SHP77 (cell line): ENCODE measurements around the gene TJP3.

Experiments used
- DNase-seq, 2 experiments: peaks; one replicate each; lab custom pipeline; 2025; lab: John Stamatoyannopoulos, UW

Gene TJP3

DNA sequence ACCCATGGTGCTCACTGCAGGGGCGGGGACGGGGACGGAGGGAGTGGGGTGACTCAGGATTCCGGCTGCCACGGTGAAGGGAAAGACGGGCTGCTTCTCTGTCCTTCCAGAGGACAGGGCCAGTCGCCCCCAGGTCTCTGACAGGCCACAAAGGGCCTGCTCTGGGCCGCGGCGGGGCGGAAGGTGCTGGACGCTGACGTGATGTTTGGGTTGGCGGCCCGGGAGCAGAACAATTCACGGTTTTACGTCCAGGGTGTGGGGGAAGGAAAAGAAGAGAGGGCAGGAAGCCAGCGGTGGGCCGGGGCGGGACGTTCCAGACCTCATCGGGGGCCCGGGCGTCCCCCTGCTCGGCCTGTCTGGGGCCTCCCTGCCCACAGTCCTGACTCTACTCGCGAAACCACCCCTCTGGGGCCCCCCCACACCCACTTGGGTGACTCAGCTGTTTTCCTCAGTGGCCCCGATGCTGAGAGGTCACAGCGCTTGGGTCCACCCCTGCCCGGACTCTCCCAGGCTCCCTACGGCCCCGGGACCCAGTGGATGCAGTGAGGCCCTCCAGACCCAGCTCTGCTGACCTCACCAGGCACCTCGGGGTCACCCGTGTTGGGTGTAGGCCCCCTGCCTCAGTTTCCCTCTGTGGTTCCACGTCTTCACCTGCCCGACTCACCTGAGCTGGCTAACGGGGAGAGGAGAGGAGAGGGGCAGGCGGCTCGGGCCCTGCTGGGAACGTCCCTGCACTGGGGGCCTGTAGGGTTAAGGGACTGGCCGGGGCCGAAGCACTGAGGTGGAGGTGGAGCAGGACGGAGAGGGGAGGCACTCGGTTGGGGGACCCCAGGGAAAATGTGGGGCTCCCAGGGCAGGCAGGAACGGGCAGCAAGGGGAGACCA is 37.1 kb upstream of the TJP3 start:
- DNase-seq, result no peak

DNA sequence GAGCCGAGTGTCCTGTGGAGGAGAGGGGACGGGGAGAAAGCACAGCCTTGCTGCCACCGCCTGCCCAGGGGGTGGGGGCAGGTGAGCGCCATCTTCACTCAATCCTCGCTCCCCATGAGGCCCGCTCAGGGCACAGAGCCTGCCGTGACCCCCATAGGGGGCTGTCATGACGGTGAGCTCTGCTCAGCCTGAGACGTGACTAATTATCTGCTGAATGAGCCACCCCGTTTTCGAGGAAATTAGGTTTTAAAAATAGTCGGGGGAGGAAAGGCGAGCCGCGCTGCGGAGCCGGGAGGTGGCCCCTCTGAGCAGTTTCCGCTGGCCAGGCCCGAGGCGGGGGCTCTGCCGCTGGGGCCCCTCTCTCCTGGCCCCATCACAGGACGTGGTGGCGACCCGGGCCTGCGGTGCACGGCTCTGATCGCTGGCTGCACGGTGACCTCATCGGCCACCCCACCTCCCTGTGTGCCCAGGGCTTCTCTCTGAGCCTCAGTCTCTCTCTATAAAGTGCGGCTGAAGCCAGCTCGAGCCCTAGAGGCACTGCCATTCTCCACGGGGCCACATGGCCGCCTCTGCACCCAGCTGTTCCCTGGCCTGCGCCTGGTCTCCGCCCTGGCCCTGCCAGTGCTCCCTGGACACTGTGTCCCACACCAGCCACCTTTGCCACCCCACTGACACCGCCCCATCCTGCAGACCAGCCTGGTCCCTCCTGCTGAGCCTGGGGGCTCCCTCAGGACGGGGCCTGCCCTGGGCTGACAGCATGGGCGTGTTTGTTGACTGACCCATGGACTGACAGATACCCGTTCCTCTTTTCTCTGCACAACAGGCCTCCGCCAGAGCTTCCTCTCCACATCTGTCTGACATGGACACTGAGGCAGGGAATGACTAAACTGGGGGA is 36.3 kb upstream of the TJP3 start:
- DNase-seq, result no peak

- no peak for DNase-seq
These were observed 35.6 kb upstream of the TJP3 start for GRCh38 chr19:3672575-3672948.

GRCh38 chr19:3672993-3673392 is 35.2 kb upstream of the TJP3 start:
- no peak for DNase-seq

DNA sequence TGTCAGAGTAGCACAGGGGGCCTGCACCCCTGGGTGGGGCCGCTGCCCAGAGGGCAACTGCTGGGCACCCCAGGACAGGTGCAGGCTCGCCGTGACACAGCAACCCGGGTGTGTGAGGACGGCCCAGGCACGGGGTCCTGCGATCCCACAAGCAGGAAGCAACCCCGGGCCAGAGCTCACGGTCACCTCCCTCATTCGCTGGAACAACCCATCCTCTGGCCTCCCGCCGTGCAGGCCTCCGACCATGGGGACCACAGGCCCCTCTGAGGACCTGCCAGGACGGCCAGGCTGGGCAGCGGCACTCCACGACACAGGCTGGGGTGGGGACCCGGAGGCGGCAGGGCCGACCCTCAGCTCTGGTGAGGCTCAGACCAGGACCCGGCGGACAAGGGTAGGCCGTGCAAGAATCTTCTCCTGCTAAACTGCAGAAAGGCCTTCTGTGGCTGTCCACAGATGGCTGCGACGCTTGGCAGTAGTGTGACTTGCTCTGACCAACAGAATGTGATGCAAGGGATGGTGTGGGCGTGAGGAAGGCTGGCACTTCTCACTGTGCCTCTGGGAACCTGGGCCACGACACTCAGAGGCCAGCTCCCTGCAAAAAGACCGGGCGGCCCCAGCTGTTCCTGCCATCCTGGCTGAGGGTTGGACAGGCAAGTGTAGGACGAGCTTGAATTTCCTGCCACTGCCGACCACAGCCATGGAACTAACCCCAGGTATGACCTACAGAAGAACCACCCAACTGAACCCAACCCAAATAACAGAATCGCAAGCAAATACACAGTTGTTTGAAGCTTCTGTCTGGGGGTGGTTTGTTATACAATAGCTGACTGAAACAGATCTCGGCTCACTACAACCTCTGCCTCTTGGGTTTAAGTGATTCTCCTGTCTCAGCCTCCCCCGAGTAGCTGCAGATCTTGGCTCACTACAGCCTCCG is 34.4 kb upstream of the TJP3 start:
- no peak for DNase-seq

- DNase-seq, result no peak
These were observed 33.2 kb upstream of the TJP3 start for GRCh38 chr19:3674784-3675543.

- no peak for DNase-seq
These were observed 30.0 kb upstream of the TJP3 start for GRCh38 chr19:3678188-3678587.

DNA sequence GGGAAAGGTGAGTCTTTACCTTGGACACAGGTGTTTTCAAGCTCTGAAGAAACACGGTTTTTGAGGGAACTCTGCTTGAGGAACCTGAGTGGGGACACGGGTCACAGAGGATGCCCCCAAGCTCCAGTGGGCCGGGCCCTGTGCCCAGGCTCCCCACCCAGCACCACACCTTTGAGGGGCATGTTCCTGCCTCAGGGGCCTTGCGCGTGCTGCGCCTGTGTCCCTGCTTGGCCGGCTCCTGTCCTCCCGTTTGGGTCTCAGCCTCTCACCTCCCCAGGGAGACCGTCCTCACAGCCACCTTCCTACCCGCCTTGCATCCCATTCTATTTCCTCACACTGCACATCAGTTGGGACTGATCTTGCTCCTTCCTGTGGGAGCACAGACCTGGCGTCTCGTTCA is 29.0 kb upstream of the TJP3 start:
- DNase-seq, result no peak

GRCh38 chr19:3679581-3679980 is 28.6 kb upstream of the TJP3 start:
- DNase-seq, result no peak

DNA sequence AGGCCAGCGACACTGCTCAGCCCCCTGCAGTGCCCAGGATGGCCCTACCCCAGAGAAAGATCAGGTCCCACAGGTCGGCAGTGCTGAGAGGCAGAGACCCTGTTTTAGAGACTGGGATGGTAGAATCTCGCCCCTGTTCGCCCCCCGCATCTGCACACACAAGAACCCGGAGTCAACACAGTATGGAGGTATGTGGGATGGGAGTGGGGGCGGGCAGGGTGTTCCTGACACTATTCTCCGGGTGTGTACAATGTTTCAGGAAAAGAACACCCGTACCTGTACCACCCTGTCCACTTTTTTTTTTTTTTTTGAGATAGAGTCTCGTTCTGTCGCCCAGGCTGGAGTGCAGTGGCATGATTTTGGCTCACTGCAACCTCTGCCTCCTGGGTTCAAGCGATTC is 27.2 kb upstream of the TJP3 start:
- no peak for DNase-seq

DNA sequence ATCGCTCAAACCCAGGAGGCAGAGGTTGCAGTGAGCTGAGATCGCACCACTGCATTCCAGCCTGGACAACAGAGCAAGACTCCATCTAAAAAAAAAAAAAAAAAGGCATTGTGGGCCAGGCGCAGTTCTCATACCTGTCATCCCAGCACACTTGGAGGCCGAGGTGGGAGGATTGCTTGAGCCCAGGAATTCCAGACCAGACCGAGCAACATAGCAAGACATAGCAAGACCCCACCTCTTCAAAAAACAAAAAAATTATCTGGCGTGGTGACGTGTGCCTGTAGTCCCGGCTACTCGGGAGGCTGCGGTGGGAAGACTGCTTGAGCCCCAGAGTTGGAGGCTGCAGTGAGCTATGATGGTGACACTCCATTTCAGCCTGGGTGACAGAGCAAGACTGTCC is 25.9 kb upstream of the TJP3 start:
- no peak for DNase-seq

DNA sequence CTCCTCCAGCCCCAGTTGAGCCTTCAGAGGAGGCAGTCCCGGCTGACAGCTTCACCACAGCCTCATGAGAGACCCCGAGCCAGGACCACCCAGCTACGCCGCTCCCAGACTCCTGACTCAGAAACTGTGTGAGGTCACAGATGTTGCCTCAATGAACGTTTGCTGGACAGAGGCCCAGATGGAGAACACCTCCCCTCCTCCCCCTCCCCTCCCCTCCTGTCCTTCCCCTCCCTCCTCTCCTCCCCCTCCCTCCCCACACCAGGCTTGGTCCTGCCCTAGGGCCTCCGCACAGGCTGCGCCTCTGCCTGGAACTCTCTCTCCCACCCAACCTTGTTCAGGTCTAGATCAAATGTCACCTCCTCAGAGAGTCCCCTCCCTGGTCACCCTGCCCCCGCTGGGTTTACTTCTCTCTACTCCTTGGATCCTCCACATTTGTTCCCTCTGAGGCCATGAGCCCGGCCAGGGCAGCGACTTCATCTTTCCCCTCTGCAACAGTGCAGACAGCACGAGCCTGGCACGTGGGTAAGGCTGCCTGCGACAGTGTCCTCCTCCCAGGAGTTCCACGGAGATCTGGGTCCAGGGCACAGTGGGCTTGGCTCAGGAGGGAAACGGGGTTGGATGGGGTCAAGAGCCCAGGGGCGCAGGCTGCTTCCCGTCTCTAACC is 25.3 kb upstream of the TJP3 start:
- no peak for DNase-seq

DNA sequence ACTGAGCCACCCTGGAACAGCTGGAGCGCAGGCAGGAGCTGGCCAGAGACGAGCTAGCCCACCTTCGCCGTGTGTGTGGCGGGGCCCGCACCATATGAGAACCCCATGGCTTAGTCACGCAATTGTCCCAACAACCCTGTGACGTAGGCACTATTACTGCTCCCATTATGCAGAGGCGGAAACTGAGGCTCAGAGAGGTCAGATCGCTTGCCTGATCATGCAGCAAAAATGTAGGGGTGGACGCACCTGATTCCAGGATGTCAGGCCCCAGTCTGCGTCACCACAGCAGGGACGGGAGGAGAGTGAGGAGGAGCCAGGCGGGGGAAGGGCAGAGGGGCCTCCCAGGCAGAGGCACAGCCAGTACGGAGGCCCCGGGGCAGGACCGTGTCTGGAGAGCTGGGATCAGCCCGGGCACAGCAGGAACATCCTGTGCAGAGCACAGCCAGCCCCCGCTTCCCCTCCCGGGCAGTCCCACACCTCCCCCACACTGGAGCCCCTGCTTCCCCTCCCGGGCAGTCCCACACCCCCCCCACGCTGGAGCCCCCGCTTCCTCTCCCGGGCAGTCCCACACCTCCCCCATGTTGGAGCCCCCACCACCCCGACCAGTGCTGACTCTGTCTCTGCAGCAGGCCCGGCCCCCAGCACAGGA is 24.7 kb upstream of the TJP3 start:
- DNase-seq, result no peak

- DNase-seq, result no peak
These were observed 23.9 kb upstream of the TJP3 start for GRCh38 chr19:3684054-3684816.

DNA sequence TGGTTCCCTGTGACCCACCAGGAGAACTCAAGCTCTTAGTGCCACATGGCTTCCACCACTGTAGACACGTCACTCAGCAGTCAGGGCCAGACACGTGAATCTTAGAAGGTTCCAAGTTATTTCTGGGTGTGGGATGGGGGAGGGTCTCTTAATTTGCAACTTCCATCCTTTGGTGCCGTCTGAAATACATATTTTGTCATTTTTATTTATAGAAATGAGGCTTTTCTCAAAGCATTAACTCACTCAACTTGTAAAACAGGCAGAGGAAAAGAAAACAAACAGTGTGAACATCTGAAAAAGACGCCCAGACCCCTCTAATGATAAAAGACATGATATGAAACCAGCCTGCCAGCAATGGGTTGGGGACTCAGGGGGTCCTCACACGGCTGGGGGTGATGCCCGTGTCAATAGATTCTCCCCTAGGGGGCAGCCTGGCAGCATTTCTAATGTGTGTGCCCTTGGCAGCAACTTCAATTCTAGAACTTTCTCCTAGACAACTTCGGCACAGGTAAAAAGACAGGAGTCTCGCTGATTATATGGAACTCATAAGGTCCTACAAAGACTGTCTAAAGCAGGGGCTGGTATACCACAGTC is 23.3 kb upstream of the TJP3 start:
- DNase-seq, result no peak

- DNase-seq, result no peak
These were observed 20.8 kb upstream of the TJP3 start for GRCh38 chr19:3687393-3687773.

DNA sequence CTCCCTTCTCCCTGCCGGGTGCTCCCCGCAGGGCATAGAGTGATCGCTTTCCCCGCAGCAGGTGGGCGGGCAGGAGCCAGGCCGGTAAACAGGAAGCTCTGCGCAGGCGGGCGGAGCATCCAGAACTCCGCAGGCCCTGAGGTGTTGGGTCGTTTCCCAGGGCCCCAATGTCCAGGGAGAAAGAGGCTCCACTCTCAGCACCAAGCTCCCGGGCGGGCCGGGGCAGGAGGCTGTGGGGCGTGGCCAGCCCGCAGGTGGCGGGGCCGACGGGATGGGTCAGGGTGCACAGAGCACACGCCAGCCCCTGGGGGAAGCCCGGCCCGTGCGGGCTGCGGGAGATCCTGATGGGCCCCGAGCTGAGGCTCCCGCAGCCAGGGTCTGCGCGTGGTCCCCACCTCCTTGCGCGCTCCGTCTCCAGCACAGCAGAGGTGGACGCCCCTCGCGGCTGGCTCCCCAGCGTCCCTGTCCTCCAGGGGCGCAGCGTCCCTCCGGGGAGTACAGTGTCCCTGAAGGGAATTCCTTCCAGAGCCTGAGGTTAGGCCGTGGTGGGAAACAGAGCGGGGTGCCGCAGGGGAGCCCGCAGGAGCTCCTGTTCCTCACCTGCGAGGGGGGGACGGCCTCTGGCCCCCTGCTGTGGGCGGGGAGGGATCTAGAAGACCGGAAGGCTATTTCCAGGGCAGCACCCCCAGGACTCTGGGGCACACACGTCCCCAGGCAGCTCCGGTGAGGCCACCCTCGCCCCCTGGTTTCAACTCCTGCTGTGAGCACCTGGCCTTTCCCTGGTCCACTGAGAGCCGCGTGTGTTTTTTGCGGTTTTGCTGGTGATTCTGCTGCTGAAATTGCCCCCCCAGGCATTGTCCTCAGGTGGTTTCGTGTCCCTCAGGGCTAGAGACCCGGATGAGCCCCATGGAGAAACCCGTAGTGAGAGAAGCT is 20.1 kb upstream of the TJP3 start:
- DNase-seq, result no peak
